ENCODE measurements around the gene RND2.

DNA sequence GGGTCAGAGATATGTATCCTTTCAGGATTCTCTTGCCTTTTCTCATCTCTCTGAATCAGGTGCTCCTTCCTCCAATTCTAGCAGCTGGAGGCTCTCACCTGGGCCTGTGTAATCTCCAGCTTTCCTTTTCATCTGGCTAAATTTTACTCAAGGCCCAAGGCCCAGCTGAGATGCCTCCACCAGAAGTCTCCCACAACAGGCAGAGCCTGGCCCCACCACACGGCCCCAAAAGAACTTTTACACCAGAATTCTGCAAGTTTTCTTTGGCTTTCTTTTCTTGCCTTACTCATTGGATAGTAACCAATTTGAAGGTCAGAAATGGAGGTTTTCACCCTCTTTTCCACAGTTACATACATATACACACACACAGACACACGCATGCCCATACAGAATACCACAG lies 14.6 kb downstream of the RND2 start:
- TF ChIP-seq, protein P1, sequence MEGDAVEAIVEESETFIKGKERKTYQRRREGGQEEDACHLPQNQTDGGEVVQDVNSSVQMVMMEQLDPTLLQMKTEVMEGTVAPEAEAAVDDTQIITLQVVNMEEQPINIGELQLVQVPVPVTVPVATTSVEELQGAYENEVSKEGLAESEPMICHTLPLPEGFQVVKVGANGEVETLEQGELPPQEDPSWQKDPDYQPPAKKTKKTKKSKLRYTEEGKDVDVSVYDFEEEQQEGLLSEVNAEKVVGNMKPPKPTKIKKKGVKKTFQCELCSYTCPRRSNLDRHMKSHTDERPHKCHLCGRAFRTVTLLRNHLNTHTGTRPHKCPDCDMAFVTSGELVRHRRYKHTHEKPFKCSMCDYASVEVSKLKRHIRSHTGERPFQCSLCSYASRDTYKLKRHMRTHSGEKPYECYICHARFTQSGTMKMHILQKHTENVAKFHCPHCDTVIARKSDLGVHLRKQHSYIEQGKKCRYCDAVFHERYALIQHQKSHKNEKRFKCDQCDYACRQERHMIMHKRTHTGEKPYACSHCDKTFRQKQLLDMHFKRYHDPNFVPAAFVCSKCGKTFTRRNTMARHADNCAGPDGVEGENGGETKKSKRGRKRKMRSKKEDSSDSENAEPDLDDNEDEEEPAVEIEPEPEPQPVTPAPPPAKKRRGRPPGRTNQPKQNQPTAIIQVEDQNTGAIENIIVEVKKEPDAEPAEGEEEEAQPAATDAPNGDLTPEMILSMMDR (conservative IDR thresholded peaks at IDR 0.05; ENCODE audit: low read depth, low read length), result no peak
- no peak for TF ChIP-seq EZH2 (IDR thresholded peaks at IDR 0.05; ENCODE audit: borderline replicate concordance, low read depth, low read length, poor library complexity, severe bottlenecking)
